GM23338 (cell line): ENCODE measurements around the gene PTPRE. TPM values are rescaled to one million over a fixed set of nuclear protein-coding genes. Genes with fewer than 3 reads are reported as not detected.
A peak's percentile ranks its signal among the peaks of the same experiment; 100 is the strongest.

Experiments
- ATAC-seq: fragments of 200-7000 bp; cut with Tn5 transposase; 3 replicates; pipeline ENCODE4 v1.9.1; 2020
- DNase-seq: peaks from one replicate; pipeline ENCODE4 v3.0.0-alpha.2; 2015; ENCODE audit warnings: low spot score
- H2AFZ ChIP-seq: fragments of 200-600 bp; sonication (generic); 2 replicates; pipeline ENCODE4 v1.8.0; 2016; ENCODE audit warnings: antibody characterized with exemption, mild to moderate bottlenecking, moderate library complexity
- H3F3A ChIP-seq: fragments of 200-600 bp; sonication (generic); replicated peaks from 2 replicates; pipeline ENCODE4 v1.8.0; 2017; ENCODE audit warnings: antibody characterized with exemption, mixed run types, low read depth
- H3K27ac ChIP-seq: fragments of 200-600 bp; sonication (generic); 2 replicates; pipeline ENCODE4 v1.6.1; 2016; ENCODE audit warnings: low read depth
- H3K27me3 ChIP-seq: fragments of 200-600 bp; sonication (generic); 2 replicates; pipeline ENCODE4 v1.8.0; 2016; ENCODE audit warnings: mild to moderate bottlenecking, mixed run types, moderate library complexity; ENCODE audit not compliant: insufficient read depth
- H3K36me3 ChIP-seq: fragments of 200-600 bp; sonication (generic); 2 replicates; pipeline ENCODE4 v1.8.0; 2016; ENCODE audit warnings: mild to moderate bottlenecking; ENCODE audit not compliant: insufficient read depth
- H3K4me1 ChIP-seq: fragments of 200-600 bp; sonication (generic); 2 replicates; pipeline ENCODE4 v1.8.0; 2016; ENCODE audit warnings: mild to moderate bottlenecking, moderate library complexity; ENCODE audit not compliant: insufficient read depth
- H3K4me2 ChIP-seq: fragments of 200-600 bp; sonication (generic); 2 replicates; pipeline ENCODE4 v1.7.1; 2017; ENCODE audit warnings: mixed run types
- H3K4me3 ChIP-seq: fragments of 200-600 bp; sonication (generic); 2 replicates; pipeline ENCODE4 v1.6.1; 2016; ENCODE audit warnings: mixed run types
- H3K79me2 ChIP-seq: fragments of 200-600 bp; sonication (generic); replicated peaks from 2 replicates; pipeline ENCODE4 v1.8.0; 2017; ENCODE audit warnings: mild to moderate bottlenecking; ENCODE audit not compliant: insufficient read depth
- H3K9me2 ChIP-seq: fragments of 200-600 bp; sonication (generic); 2 replicates; pipeline ENCODE4 v1.8.0; 2017; ENCODE audit not compliant: insufficient read depth
- H4K20me1 ChIP-seq: fragments of 200-600 bp; sonication (generic); replicated peaks from 2 replicates; pipeline ENCODE4 v1.8.0; 2017; ENCODE audit warnings: mild to moderate bottlenecking; ENCODE audit not compliant: insufficient read depth
- H3K27ac Mint-ChIP-seq: 2 replicates; pipeline ENCODE4 v1.8.0; 2020; ENCODE audit warnings: inconsistent platforms, mild to moderate bottlenecking, moderate library complexity, mixed read lengths
- H3K27me3 Mint-ChIP-seq: 3 replicates; pipeline ENCODE4 v1.8.0; 2022; ENCODE audit warnings: low read depth, mild to moderate bottlenecking, moderate library complexity, mixed read lengths, inconsistent platforms; ENCODE audit not compliant: insufficient read depth, poor library complexity
- H3K36me3 Mint-ChIP-seq: 3 replicates; pipeline ENCODE4 v1.8.0; 2021; ENCODE audit warnings: low read depth, mild to moderate bottlenecking, inconsistent platforms, moderate library complexity, mixed read lengths
- H3K4me1 Mint-ChIP-seq: 3 replicates; pipeline ENCODE4 v1.8.0; 2020; ENCODE audit warnings: mild to moderate bottlenecking, inconsistent platforms, mixed read lengths
- H3K4me3 Mint-ChIP-seq: 3 replicates; pipeline ENCODE4 v1.8.0; 2021; ENCODE audit warnings: moderate library complexity, mild to moderate bottlenecking, inconsistent platforms, mixed read lengths
- H3K9me3 Mint-ChIP-seq: 3 replicates; pipeline ENCODE4 v1.8.0; 2020; ENCODE audit warnings: moderate library complexity, mild to moderate bottlenecking, inconsistent platforms, mixed read lengths
- EZH2phosphoT487 ChIP-seq: fragments of 200-600 bp; sonication (generic); IDR thresholded peaks from one replicate; pipeline ENCODE4 v1.8.1; 2018; ENCODE audit warnings: antibody characterized with exemption; ENCODE audit not compliant: unreplicated experiment
- JUNB ChIP-seq: IDR thresholded peaks from one replicate; pipeline ENCODE4 v1.6.1; 2016; ENCODE audit warnings: antibody characterized with exemption; ENCODE audit not compliant: unreplicated experiment
- POLR2AphosphoS5 ChIP-seq: IDR thresholded peaks from 2 replicates; pipeline ENCODE4 v1.6.1; 2016; ENCODE audit warnings: antibody characterized with exemption, low read depth
- REST ChIP-seq: IDR thresholded peaks from one replicate; pipeline ENCODE4 v1.6.1; 2018; ENCODE audit warnings: antibody characterized with exemption; ENCODE audit not compliant: unreplicated experiment
- STAT1 ChIP-seq: IDR thresholded peaks from one replicate; pipeline ENCODE4 v1.6.1; 2016; ENCODE audit warnings: antibody characterized with exemption; ENCODE audit not compliant: unreplicated experiment
- ZNF462 ChIP-seq: fragments of 250-450 bp; sonication (Bioruptor Pico); IDR thresholded peaks from 2 replicates; pipeline ENCODE4 v1.5.0; 2020; ENCODE audit warnings: mild to moderate bottlenecking, moderate library complexity
- long read RNA-seq: library from polyadenylated mRNA; unstranded; transcript quantifications from one replicate; pipeline ENCODE4 v2.0.0, GENCODE V29; 2020; ENCODE audit not compliant: unreplicated experiment
- polyA plus RNA-seq: library from polyadenylated mRNA; unstranded; fragments of >200 nt; fragmentation: Nextera tagmentation; extraction: Ambion mirVana; gene quantifications from 2 replicates; pipeline ENCODE4 v1.2.1, GENCODE V29; 2016
- total RNA-seq: library from RNA; depleted of rRNA; stranded (reverse); fragments of >200 nt; shearing (Covaris generic); gene quantifications from 2 replicates; pipeline ENCODE4 v1.2.3, GENCODE V29; 2014; rRNA removed
- TF ChIP-seq, protein P1 (sequence below), 2 experiments: fragments of 200-600 bp in 1 of 2; sonication (generic) in 1 of 2; conservative IDR thresholded peaks; 2 replicates each; pipeline versions ENCODE4 v1.5.1 to v1.6.1; 2016 to 2017; ENCODE audit warnings: antibody characterized with exemption in 2 of 2, low read depth in 2 of 2, mild to moderate bottlenecking in 2 of 2, moderate library complexity in 1 of 2

Gene PTPRE, protein sequence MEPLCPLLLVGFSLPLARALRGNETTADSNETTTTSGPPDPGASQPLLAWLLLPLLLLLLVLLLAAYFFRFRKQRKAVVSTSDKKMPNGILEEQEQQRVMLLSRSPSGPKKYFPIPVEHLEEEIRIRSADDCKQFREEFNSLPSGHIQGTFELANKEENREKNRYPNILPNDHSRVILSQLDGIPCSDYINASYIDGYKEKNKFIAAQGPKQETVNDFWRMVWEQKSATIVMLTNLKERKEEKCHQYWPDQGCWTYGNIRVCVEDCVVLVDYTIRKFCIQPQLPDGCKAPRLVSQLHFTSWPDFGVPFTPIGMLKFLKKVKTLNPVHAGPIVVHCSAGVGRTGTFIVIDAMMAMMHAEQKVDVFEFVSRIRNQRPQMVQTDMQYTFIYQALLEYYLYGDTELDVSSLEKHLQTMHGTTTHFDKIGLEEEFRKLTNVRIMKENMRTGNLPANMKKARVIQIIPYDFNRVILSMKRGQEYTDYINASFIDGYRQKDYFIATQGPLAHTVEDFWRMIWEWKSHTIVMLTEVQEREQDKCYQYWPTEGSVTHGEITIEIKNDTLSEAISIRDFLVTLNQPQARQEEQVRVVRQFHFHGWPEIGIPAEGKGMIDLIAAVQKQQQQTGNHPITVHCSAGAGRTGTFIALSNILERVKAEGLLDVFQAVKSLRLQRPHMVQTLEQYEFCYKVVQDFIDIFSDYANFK
- total RNA-seq (0.42 and 0.54 TPM in 2 replicates), polyA plus RNA-seq (0.34 and 3.0 TPM in 2 replicates)
- long read RNA-seq, partial matches to known transcripts = 1 of 3 reads
- long read RNA-seq, other reads (novel, unspliced or antisense) = 2 of 3 reads

GRCh38 chr10:127906548-127907377 lies at the start of gene PTPRE:
PTPRE (plus strand) TSS chr10:127907103; CDS start chr10:128040882, 133,779 bp downstream.
- Histone ChIP-seq H3K27me3 (peaks cover 9% of the 10 kb centered on the region), H3K27ac (no peak within 1 kb of the TSS)
- H3K27ac Mint-ChIP-seq = no peak within 1 kb of the TSS

More at GRCh38 chr10:127906548-127907377, at the start of gene PTPRE:
- Histone ChIP-seq H2AFZ (peak within 1 kb of the TSS; percentile 95), H3K4me3 (peak within 1 kb of the TSS; percentile 63), H3K4me1 (no peaks in the 10 kb centered on the region), H4K20me1 (no peaks in the 10 kb centered on the region), H3K79me2 (no peaks in the 10 kb centered on the region), H3K9me2 (no peaks in the 10 kb centered on the region), H3K36me3 (no peaks in the 10 kb centered on the region), H3F3A (no peaks in the 10 kb centered on the region), H3K4me2 (peak within 1 kb of the TSS; percentile 82)
- Mint-ChIP-seq H3K36me3 (no peaks in the 10 kb centered on the region), H3K27me3 (peaks cover 15% of the 10 kb centered on the region), H3K4me3 (peak within 1 kb of the TSS; percentile 53), H3K4me1 (peaks cover 2% of the 10 kb centered on the region; the same call in 2 of the 3 replicates), H3K9me3 (no peaks in the 10 kb centered on the region; the same call in 2 of the 3 replicates)
- TF ChIP-seq, protein P1, sequence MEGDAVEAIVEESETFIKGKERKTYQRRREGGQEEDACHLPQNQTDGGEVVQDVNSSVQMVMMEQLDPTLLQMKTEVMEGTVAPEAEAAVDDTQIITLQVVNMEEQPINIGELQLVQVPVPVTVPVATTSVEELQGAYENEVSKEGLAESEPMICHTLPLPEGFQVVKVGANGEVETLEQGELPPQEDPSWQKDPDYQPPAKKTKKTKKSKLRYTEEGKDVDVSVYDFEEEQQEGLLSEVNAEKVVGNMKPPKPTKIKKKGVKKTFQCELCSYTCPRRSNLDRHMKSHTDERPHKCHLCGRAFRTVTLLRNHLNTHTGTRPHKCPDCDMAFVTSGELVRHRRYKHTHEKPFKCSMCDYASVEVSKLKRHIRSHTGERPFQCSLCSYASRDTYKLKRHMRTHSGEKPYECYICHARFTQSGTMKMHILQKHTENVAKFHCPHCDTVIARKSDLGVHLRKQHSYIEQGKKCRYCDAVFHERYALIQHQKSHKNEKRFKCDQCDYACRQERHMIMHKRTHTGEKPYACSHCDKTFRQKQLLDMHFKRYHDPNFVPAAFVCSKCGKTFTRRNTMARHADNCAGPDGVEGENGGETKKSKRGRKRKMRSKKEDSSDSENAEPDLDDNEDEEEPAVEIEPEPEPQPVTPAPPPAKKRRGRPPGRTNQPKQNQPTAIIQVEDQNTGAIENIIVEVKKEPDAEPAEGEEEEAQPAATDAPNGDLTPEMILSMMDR (conservative IDR thresholded peaks at IDR 0.05; ENCODE audit: low read depth in 2 of 2) = peak; percentile 38 to 70
- TF ChIP-seq JUNB (no peak), ZNF462 (CRISPR knock-in tag) (no peak), STAT1 (no peak), REST (no peak), EZH2phosphoT487 (no peak), POLR2AphosphoS5 (no peak)
- ATAC-seq (peak; percentile 94), DNase-seq (peak; percentile 83)
